Measurements from ENCODE around the gene OTOG.

Gene OTOG

GRCh38 chr11:17588166-17588565 lies 41.1 kb downstream of the OTOG start:
- no peak for DNase-seq (ENCODE audit: low read depth)

- no peak for DNase-seq (ENCODE audit: low read depth)
These were observed 41.7 kb downstream of the OTOG start for GRCh38 chr11:17588721-17589120.

GRCh38 chr11:17590463-17590862 lies 43.4 kb downstream of the OTOG start:
- no peak for DNase-seq (ENCODE audit: low read depth)

GRCh38 chr11:17591293-17591692 lies 44.2 kb downstream of the OTOG start:
- DNase-seq (ENCODE audit: low read depth), result no peak

- no peak for DNase-seq (ENCODE audit: low read depth)
These were observed 46.6 kb downstream of the OTOG start for GRCh38 chr11:17593466-17594245.

- DNase-seq (ENCODE audit: low read depth), result no peak
These were observed 47.7 kb downstream of the OTOG start for GRCh38 chr11:17594686-17595192.

GRCh38 chr11:17595526-17596309 lies 48.7 kb downstream of the OTOG start:
- no peak for DNase-seq (ENCODE audit: low read depth)

- DNase-seq (ENCODE audit: low read depth), result no peak
These were observed 49.2 kb downstream of the OTOG start for GRCh38 chr11:17596310-17596669.

GRCh38 chr11:17596711-17597110 lies 49.7 kb downstream of the OTOG start:
- no peak for DNase-seq (ENCODE audit: low read depth)

- no peak for DNase-seq (ENCODE audit: low read depth)
These were observed 50.7 kb downstream of the OTOG start for GRCh38 chr11:17597770-17598169.

- peak; percentile 46 for DNase-seq (ENCODE audit: low read depth)
These were observed 51.8 kb downstream of the OTOG start for GRCh38 chr11:17598700-17599459.

GRCh38 chr11:17599460-17599925 lies 52.4 kb downstream of the OTOG start:
- DNase-seq (ENCODE audit: low read depth), result no peak

- no peak for DNase-seq (ENCODE audit: low read depth)
These were observed 53.5 kb downstream of the OTOG start for GRCh38 chr11:17600316-17601255.

GRCh38 chr11:17601256-17601671 lies 54.2 kb downstream of the OTOG start:
- no peak for DNase-seq (ENCODE audit: low read depth)

- no peak for DNase-seq (ENCODE audit: low read depth)
These were observed 54.6 kb downstream of the OTOG start for GRCh38 chr11:17601676-17602075.

GRCh38 chr11:17602105-17603001 lies 55.3 kb downstream of the OTOG start:
- DNase-seq (ENCODE audit: low read depth), result no peak

- no peak for DNase-seq (ENCODE audit: low read depth)
These were observed 56.2 kb downstream of the OTOG start for GRCh38 chr11:17603056-17603825.

GRCh38 chr11:17604201-17604914 lies 57.3 kb downstream of the OTOG start:
- DNase-seq (ENCODE audit: low read depth), result no peak

- DNase-seq (ENCODE audit: low read depth), result no peak
These were observed 57.8 kb downstream of the OTOG start for GRCh38 chr11:17604915-17605233.
